Measurements from ENCODE around the gene CHST11.

The CHST11 gene

DNA sequence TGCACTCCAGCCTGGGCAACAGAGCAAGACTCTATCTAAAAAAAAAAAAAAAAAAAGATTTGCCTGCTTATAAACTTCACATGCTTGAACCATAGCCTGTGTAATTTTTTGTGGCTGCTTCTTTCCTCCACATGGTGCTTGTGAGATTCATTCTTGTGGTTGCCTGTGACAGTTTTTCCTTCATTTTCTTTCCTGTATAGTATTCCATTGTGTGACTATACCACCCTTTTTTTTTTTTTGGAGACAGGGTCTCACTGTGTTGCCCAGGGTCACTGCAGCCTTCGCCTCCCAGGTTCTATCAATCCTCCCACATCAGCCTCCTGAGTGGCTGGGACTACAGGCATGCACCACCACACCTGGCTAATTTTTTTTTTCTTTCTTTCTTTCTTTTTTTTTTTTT is 22.6 kb upstream of the CHST11 start:
- DNase-seq: no peak

DNA sequence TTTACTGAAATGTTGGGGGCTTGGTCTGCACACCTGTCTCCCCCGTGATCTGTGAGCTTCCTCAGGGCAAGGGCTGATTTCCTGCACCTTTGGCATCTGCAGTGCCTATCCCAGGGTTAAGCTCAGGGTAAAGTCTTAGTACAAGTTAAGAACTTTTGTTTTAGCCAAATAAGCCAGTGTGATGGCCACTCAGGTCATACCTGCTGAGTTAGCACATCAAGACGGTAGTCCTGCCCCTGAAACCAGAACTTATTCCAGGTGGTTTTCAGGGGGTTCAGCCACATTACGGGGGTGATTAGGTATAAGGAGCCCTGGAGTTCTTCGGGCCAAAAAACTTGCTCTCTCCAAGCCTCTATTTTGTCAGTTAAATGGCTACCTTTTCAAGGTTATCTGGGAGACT is 21.6 kb upstream of the CHST11 start:
- no peak for DNase-seq

DNA sequence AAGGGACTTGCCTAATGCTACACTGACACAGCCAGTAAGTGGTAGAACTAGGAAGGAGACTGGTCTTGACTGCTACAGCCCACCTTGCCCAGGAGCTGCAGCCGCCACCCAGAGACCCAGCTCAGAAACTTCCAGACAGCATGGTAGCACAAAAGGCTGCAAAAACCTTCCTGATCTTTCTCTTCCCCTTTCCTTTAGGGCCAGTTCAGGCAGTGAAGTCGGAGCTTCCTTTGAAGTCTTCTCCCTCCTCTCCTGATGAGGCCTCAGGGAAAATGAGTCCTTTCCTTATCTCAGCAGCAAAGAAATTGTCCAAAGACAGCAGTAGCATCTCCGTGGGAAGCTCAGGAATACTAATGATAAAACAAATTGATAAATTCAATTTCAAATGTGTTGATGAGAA is 21.0 kb upstream of the CHST11 start:
- DNase-seq: no peak

DNA sequence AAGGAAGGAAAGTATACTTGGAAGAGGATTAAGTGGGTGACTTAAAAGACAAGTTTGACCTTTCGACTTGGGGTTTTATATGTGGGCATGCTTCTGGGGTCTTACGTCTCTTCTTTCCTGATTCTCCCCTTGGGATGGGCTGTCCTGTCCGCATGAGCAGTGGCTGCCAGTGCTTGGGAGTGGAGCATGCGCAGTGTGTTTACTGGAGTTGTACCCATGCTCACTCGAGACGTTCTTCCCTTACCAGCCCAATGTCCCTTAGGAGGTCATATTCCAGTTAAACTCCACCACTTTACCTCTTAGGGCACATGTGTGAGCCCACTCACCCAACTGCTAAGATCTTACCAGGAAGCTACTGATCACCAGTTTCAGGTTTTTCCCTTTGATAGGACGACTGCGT is 20.0 kb upstream of the CHST11 start:
- no peak for DNase-seq

DNA sequence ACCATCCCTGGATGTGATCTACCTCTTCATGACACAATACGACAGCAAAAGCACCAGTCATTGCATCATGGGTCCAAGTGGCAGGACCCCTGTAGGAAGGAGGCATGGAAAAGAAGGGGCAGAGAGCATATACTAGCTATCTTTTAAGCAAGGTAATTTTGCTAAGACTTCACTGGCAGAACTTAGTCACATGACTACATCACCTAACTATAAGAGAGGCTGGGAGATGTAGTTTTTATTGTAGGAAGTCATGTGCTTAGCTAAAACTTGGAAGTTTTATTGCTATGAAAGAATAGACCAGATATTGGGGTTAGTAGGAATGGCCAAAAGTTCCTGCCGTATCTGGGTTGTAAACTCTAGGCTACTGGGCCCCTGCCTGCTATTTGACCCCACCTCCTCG is 18.6 kb upstream of the CHST11 start:
- no peak for DNase-seq

DNA sequence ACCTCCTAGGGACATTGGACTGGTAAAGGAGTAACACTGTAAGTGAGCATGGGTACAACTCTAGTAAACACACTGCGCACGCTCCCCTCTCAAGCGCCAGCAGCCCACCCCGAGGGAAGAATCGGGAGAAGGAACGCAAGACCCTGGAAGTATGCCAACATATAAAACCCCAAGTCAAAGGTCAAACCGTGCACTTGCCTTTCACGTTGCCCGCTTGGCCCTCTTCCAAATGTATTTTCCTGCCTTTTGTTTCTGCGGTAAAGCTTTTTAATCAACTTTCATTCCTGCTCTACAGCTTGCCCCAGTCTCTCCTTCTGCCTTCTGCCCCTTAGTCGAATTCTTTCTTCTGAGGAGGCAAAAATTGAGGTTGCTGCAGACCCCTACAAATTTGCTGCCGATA is 17.6 kb upstream of the CHST11 start:
- DNase-seq: no peak

DNA sequence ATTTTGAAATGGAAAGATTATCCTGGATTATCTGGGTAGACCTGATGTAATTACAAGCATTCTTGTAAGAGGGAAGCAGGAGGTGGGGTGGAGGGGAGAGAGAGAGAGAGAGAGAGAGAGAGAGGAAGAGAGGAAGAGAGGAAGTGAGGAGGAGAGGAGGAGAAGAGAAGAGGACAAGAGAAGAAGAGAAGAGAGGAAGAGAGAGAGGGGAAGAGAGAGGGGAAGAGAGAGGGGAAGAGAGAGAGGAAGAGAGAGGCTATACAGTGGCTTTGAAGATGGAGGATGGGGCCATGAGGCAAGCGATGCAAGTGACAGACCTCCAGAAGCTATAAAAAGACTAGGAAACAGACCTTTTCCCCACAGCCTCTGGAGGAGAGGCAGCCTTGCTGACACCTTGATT is 13.7 kb upstream of the CHST11 start:
- peak; percentile 75 for DNase-seq

DNA sequence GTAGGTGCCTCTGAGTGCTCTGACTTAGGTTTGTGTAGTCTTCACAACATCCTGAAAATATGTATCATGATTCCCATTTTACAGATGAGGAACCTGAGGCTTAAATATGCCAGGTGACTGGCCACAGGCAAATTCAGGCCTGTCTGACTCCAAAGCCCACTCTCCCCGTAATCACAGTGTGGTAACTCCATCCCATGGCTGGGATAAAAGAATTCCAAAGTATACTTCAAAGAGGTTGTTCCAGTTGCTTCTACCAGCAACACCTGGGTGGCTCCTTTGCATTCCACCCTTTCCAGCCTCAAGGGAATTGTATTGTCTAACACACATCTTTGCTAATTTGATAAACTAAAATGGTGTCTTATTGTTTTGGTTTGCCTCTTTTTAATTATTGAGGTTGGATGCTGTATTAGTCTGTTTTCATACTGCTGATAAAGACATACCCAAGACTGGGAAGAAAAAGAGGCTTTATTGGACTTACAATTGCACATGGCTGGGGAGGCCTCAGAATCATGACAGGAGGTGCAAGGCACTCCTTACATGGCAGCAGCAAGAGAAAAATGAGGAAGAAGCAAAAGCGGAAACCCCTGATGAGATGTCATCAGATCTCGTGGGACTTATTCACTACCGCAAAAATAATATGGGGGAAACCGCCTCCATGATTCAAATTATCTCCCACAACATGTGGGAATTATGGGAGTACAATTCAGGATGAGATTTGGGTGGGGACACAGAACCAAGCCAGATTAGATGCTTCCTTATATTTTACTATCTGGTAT is 9.9 kb upstream of the CHST11 start:
- DNase-seq: no peak

DNA sequence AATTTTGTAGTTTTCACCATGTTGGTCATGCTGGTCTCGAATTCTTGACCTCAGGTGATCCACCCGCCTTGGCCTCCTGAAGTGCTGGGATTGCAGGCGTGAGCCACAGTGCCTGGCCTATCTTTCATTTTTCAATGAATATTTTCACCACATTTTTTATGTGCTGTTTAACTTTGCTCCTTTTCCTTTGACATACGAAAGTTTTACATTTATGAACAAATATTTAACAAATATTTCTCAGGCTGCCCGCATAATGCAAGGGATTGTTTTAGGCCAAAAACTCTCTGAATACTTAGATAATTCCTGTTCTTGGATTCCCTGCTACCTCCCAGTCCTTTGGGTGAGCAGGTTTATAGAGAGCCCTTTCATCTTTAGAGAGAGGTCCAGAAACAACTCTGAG is 8.7 kb upstream of the CHST11 start:
- DNase-seq: no peak

DNA sequence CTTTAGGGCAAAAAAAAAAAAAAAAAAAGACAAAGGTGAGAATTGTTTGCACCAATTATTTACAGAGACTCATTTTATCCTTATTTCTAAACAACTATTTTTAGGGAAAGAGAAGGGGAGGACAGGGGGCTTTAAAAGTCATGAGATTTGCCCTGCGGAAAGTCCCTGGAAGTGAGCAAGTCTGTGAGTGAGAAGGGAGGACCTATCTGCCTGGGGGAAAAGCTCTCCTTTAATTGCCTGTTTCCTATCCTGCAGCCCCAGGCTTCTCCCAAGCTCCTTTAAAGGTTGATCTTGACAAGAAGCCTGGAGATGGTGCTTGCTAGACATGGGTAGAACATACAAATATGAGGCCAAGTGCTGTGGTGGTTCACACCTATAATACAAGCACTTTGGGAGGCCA is 8.3 kb upstream of the CHST11 start:
- DNase-seq: no peak

DNA sequence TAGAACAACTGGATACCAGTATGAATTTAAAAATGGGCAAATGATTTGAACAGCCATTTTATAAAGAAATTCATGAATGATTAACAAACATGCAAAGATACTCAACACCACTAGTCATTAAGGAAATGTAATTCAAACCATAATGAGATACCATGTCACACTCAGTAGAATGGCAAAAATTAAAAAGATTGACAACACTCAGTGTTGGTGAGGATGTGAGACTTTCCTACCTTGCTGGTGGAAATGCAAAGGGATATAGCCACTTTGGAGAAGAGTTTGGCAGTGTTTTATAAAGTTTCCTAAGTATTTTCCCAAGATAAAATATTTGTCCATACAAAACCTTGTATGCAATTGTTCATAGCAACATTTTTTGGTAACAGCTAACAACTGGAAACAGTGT is 6.0 kb upstream of the CHST11 start:
- DNase-seq: no peak

DNA sequence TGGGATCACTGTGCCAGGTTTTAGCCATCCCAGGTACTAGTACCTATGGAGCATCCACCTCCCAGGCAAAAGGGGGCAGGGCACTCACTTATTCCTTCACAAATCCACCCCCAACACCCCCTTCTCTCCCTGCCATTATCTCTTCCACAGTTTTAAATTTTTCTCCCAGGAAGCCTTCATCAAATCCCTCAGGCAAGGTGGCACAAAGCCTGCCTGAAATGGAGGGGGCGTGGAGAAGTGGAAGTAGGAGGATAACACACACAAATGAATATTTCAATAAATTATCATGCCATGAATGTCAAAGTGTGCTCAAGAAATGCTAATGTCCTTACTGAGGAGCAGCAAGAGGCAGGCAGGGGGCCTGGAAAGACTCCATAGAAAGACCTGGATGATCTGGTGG is 4.7 kb upstream of the CHST11 start:
- DNase-seq: no peak

DNA sequence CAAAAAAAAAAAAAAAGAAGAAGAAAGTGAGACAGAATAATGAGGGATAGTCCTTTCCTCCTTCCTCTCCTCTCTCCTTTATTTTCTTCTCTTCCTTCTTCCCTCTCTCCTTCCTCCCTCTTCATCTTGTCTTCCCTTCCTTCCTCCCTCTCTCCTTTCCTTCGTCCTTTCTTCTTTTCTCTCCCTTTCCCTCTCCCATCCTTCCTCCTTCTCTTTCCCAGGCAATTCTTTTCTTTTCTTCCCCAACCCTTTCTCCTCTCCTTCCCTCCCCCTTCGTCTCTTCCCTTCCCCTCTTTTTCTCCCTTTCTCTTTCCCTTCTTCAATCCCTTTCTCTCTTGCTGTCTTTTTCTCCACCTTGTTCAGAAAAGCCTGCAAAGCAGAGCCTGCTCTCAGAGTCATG is 3.6 kb upstream of the CHST11 start:
- no peak for DNase-seq

DNA sequence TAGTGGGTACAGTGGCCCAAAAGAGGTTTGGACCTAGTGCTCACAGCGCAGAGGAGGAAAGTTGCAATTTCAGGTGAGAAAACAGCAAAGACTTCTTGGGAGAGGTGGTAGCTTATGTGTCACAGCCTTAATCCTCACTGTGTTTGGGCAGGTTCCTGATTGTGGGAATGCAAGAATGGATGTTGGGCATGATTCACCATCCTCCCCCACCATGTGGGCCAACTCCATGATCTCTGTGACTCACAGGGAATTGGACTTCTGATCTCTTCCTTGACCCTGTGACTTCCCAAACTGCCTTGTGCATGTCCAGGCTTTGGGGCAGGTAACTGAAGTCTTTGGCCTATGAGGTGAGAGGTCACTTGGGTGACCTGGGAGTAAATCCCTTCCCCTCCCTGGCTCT is 1.8 kb upstream of the CHST11 start:
- DNase-seq: no peak

DNA sequence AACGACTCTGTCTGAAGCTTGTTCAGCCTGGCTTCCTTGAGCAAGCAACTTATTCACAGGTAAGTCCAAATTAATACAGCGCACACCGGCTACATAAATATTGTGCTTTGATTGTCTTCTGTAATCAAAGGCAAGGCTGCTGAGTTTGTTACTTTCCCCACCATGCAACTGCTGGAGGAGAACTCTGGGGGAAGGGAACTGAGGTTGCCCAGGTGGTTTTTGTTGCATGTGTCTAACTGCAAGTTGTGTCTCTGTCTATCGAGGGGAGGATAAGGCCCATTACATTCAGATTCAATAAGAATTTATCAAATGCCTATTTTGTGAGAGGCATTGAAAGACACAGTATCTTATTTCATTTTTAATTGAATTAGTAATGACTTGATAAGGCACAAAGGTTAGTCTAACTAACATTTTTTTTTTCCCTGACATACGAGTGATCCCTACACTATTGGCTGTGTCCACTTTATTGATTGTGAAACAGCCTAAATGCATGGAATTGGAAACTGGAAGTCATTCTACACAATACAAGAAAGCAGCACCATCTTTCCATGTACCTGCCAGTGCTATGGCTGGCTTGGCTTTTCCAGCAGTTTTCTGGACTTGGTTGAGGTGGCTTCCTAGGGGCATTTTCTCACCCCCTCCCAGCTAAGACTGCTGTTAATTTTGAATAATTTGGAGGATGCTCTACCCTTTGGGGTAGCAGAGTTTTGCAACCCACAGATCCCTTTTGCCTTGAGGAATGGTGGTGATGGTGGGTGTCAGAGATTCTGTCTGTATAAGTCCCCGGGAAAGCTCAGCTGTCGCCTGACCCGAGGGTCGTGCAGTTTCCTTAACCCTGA is 951 bp upstream of the CHST11 start:
- DNase-seq: no peak

DNA sequence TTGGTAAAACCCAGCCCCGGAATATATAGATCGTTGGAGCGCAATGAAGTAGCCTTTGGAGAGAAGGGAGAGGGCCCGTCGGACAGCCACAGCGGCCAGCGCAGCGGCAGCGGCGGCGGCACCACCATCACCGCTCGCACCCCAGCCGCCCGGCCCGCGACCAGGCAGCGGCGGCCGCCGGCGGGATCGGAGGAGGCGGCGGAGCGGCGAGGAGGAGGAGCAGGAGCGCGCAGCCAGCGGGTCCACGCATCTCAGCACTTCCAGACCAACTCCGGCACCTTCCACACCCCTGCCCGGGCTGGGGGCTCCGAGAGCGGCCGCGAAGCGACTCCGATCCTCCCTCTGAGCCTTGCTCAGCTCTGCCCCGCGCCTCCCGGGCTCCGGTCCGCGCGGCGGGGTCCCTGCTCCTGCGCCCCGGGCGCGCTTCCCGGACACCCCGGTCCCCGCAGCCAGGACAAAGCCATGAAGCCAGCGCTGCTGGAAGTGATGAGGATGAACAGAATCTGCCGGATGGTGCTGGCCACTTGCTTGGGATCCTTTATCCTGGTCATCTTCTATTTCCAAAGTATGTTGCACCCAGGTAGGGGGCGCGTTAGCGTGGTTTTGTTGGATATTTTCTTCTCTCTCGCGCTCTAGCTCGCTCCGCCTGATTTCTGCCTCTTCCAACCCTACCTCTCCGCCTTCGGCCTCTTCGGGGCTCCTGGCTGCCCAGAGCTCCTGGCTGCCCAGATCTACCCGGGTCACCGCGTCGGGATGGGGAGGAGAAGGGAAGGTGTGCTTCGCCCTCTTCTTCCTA is 400 bp downstream of the CHST11 start:
- DNase-seq: peak; percentile 19

DNA sequence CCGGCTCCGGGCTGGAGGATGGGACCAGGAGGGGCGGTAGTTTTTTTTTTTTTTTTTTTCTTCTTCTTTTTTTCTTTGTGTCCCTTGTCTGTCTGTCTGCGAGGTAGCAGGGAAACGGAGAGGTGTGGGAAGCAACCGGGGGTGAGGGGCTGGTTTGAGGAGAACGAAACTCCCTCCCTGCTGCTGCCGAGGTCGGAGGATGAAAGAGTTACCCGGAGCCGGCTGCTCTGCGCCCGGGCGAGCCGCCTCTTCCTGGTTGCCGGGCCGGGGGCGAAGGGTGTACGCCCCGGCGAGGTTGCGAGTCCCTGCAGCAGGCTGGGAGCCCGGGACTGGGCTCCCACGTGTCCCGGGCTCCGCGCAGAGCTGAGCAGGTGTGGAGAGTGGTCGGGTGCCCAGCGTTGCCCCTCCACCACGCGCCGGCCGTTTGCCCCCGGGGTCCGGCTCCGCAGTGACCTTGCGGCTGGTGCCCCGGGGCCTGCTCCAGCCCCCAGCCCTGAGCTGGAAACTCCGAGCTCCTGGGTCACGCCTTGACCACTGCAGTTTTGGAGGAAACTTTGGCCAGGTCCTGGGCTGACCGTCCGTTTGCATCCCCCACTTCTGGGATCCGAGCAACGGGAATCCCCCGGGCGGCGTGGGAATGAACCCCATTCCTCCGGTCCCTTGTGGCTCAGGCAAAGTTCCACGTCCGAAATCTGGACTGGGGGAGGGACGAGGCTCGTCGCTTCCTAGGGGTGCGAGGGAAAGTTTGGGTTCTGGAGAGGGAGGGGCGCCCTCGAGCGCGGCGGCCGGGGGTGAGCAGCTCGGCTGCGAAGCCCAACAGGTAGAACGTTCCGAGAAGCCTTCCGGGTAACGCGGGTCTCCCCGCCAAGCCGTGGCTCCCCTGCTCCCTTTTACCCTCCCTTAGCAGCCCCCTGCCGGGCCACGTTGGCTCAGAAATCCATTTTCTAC is 1.3 kb downstream of the CHST11 start:
- DNase-seq: no peak

DNA sequence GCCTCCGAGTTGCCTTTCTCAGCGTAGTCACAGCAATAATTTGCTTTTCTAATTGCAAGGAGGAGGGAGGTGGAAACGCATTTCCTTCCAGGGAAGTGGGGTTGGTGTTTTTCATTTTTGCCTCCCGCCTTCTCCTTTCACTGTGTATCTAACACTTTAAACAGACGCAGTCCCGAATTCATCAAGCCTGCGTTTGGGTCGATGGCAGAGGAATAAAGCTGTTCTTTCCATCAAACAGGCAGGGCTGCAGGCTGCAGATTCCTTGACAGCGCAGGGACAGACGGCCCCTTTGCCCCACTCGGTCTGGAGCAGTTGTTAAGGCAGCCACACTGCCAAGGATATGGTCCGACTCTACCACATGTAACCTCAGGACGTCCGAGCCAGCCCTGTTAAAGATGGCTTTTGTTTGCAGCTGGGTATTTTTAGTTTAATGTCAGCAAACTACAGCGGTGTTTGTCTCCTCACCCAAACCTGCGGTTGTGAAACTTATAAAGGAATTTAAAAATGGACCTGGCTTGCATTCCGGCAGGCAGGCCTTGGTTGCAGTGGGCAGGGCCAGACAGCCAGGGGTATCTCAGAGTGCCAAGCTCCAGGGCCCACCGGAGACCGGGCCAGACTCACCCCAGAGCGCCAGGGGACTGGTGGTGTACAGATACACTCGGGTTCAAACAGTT is 2.1 kb downstream of the CHST11 start:
- no peak for DNase-seq

DNA sequence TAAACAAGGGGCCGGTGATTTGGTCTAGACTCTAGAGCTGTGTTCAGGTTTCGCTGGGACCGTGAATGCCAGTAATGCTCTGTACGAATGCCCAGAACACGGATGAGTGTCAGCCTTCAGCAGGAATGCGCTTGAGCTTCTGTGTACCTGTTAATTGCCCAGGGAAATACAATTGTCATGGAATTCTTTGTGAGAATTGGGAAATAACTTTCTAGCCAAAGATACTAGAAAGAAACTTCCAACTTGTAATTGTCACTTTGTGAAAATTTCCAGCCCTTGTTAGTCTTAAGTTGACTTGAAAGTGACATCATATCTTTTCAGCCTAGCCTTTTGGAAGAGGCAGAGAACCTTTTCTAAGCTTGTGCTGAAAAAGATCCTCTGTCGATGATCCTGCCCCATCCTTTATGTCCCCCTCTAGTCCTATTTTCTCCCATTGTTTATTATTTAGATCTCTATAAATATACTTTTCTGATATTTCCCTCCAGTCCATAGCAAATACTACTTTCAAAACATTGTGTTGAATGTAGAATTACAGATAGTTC is 2.7 kb downstream of the CHST11 start:
- no peak for DNase-seq

DNA sequence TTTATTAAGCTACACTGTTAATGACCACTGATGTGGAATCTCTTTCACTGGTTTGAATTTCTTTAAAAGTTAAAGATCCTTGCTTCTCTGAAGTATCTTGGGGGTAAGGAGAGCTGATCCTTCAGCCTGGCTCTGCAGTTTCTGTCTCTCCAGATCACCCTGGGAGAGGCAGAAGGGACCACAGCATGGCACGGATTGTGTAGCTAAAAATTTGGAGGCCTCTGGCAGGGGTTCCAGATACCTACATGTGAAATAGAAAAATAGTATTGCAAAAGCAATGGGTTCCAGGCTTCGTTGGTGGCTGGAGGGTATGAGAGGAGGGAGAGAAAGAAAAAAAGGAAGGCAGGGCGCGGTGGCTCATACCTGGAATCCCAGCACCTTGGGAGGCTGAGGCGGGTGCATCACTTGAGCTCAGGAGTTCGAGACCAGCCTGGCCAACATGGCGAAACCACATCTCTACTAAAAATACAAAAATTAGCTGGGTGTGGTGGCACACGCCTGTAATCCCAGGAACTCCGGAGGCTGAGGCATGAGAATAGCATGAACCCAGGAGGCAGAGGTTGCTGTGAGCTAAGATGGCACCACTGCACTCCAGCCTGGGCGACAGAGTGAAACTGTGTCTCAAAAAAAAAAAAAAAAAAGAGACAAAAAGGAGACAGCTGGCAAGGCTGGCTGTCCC is 3.4 kb downstream of the CHST11 start:
- DNase-seq: no peak
